Retinal pigment epithelial cell (primary cell): ENCODE measurements around the gene CALHM1.

Experiments used
- DNase-seq: peaks from one replicate; pipeline ENCODE4 v3.0.0-alpha.2; 2010; ENCODE audit warnings: low read depth
- H3K4me3 ChIP-seq: 2 replicates; pipeline ENCODE4 v1.5.1; 2011; ENCODE audit warnings: mild to moderate bottlenecking, low read length, control low read depth, moderate library complexity
- CTCF ChIP-seq: conservative IDR thresholded peaks from 2 replicates; pipeline ENCODE4 v1.5.1; 2011; ENCODE audit warnings: low read depth, low read length, control low read depth, inconsistent platforms

The CALHM1 gene

GRCh38 chr10:103465411-103466179 lies 6.9 kb upstream of the CALHM1 start:
- DNase-seq, result no peak
- no peak for TF ChIP-seq CTCF
- H3K4me3 ChIP-seq, result no peak overlapping the region

DNA sequence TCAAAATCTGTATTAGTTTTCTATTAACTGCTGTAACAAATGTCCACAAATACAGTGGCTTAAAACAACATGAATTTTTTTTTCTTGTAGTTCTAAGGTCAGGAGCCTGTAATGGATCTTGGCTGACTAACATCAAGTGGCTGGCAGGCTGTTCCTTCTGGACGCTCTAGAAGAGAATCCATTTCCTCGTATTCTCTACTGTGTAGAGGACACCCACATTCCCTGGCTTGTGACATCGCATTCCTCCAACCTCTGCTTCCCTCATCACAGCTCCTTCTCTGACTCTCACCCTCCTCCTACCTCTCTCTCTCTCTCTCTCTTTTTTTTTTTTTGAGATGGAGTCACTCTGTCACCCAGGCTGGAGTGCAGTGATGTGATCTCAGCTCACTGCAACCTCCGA lies 4.8 kb upstream of the CALHM1 start:
- no peak for DNase-seq
- TF ChIP-seq CTCF, result no peak
- H3K4me3 ChIP-seq, result no peak overlapping the region

DNA sequence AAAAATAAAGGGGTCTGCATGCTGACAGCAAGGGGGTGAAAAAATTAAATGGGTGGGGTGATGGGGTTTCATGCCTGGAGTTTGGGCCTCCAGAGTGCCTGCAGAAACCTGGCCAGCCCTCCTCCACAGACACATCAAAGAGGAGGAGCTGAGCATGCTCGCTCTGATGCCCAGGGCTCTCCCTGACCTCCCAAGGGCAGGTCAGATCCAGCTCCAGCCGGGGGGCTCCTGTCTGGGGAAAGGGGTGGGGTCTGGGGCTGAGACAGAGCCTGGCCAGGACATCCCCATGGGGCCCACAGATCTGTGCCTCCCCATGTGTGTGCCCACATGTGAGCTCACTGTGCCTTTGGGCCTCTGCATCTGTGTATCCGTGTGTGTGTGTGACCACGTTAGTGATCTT lies 915 bp upstream of the CALHM1 start:
- DNase-seq, result no peak
- TF ChIP-seq CTCF, result no peak
- H3K4me3 ChIP-seq, result no peak overlapping the region

DNA sequence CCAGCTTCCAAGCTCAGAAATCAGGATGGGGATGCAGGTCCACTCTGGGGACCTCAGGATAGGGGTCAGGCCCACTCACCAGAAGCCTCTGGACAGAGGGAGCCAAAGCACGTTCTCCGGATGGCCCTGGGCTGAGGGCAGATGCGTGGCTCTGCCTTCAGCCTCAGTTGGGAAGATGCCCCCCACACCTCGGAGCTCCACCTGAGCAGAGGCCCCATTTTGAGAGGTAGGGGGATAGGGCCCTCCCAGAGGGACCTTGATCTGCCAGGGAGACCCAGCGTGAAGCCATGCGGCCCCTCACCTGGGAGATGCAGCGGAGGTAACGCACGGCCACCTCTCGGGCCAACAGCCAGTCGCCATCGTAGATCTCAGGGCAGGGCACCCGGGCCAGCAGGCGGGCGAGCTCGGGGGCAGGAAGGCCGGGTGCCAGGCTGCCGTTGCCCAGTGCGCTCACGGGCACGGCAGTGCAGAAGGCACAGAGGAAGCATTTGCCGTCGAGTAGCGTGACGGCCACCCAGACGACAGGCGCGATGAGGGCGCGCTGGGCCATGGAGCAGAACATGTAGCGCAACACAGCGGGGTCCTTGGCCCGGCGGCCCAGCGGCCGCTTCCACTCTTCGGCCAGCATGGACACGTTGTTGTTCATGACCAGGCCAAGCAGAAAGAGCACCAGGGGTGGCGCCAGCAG lies 660 bp downstream of the CALHM1 start:
- no peak overlapping the region for H3K4me3 ChIP-seq
- no peak for DNase-seq
- TF ChIP-seq CTCF, result no peak

DNA sequence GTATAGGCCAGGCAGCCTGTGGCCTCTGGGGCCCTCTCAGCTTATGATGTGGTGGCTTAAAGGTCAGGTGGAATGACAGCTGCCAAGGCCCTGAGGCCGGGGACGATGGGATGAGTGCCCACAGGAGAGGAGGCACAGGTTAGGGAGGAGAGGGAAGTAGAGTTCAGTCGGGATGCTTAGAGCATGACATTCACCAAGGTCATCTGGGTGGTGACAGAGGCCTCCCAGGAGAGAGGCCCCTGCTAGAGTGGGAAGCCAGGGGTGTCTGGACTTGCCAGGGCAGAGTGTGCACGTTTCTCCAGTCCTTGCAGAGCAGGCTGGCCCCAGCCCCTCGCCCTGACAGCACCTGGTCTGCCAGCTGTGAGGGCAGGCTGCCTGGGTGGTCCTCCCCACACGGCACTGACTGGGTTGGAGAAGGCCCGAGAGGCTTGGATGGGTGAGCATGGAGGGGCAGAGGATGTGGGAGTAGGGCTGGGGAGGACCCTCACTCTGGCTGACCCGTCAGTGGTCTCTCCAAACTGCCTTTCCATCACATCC lies 1.5 kb downstream of the CALHM1 start:
- no peak for DNase-seq
- no peak for TF ChIP-seq CTCF

GRCh38 chr10:103456074-103456660 lies 2.5 kb downstream of the CALHM1 start:
- TF ChIP-seq CTCF, result no peak
- DNase-seq, result no peak

More for the DNA sequence above, 1.5 kb downstream of the CALHM1 start:
- H3K4me3 ChIP-seq, result no peak overlapping the region

More at GRCh38 chr10:103456074-103456660, 2.5 kb downstream of the CALHM1 start:
- no peak overlapping the region for H3K4me3 ChIP-seq
